ENCODE measurements around the gene TMEM59L.

DNA sequence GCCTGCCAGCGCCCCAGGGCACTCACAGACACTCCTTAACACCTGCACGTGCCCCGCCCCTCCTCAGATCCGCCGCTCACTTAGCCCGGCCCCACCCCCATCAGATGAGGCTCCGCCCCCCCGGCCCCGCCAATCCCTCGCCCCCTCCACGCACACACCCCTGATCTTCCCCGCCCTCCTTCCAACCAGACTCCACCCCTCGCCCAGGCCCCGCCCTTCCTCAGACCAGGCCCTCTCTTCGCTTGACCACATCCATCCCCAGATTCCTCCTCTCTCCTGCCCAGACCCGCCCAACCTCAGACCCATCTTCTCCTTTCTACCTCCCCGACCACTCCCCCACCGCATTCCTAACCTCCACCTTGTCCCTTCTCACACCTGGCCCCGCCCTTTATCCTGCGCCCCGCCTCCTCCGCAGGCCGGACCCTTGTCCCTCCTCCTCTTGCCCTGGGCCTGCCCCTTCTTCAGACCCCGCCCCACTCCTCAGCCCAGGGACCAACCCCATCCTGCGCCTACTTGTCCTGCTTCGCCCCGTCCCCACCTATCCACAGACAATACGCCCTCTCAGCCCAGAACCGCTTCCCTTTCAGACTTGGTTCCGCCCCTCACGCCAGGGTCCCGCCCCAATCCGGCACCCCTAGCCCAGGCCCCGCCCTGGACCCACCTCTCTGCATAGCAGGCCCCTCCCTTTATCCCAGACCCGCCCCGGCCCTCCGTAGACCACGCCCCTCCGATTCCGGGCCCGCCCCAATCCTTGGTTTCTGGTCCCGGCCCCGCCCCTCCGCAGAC, 23.7 kb downstream of the TMEM59L start:
- TF ChIP-seq RAD21 (IDR thresholded peaks at IDR 0.05; ENCODE audit: low read length) = no peak
- TF ChIP-seq, protein P1, sequence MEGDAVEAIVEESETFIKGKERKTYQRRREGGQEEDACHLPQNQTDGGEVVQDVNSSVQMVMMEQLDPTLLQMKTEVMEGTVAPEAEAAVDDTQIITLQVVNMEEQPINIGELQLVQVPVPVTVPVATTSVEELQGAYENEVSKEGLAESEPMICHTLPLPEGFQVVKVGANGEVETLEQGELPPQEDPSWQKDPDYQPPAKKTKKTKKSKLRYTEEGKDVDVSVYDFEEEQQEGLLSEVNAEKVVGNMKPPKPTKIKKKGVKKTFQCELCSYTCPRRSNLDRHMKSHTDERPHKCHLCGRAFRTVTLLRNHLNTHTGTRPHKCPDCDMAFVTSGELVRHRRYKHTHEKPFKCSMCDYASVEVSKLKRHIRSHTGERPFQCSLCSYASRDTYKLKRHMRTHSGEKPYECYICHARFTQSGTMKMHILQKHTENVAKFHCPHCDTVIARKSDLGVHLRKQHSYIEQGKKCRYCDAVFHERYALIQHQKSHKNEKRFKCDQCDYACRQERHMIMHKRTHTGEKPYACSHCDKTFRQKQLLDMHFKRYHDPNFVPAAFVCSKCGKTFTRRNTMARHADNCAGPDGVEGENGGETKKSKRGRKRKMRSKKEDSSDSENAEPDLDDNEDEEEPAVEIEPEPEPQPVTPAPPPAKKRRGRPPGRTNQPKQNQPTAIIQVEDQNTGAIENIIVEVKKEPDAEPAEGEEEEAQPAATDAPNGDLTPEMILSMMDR (IDR thresholded peaks at IDR 0.05) = no peak

Data from SK-N-SH (cell line).